Measurements from ENCODE around the gene SOWAHA.

SOWAHA gene

GRCh38 chr5:132826424-132827082 is 13.5 kb downstream of the SOWAHA start:
- no peak for DNase-seq (ENCODE audit: low spot score)

- no peak for DNase-seq (ENCODE audit: low spot score)
Observed at GRCh38 chr5:132827943-132828673, 15.0 kb downstream of the SOWAHA start.

GRCh38 chr5:132828846-132829494 is 15.9 kb downstream of the SOWAHA start:
- DNase-seq (ENCODE audit: low spot score), result no peak

- DNase-seq (ENCODE audit: low spot score), result peak; percentile 76
Observed at GRCh38 chr5:132829742-132830435, 16.8 kb downstream of the SOWAHA start.

GRCh38 chr5:132830436-132831094 is 17.5 kb downstream of the SOWAHA start, which contains the start of gene SHROOM1:
Gene SHROOM1 (minus strand): TSS chr5:132830647. CDS start chr5:132826140, 4,507 bp downstream.
- DNase-seq (ENCODE audit: low spot score), result peak; percentile 83

GRCh38 chr5:132831095-132831860 is 18.2 kb downstream of the SOWAHA start:
- no peak for DNase-seq (ENCODE audit: low spot score)

GRCh38 chr5:132832612-132833011 is 19.5 kb downstream of the SOWAHA start:
- no peak for DNase-seq (ENCODE audit: low spot score)

- DNase-seq (ENCODE audit: low spot score), result no peak
Observed at GRCh38 chr5:132834057-132834456, 21.0 kb downstream of the SOWAHA start.

GRCh38 chr5:132836852-132837251 is 23.8 kb downstream of the SOWAHA start:
- DNase-seq (ENCODE audit: low spot score), result no peak

- DNase-seq (ENCODE audit: low spot score), result peak; percentile 30
Observed at GRCh38 chr5:132837868-132838267, 24.8 kb downstream of the SOWAHA start.

- DNase-seq (ENCODE audit: low spot score), result no peak
Observed at GRCh38 chr5:132838516-132839282, 25.6 kb downstream of the SOWAHA start.

- peak; percentile 9 for DNase-seq (ENCODE audit: low spot score)
Observed at GRCh38 chr5:132839426-132840301, 26.6 kb downstream of the SOWAHA start.

GRCh38 chr5:132840313-132840712 is 27.2 kb downstream of the SOWAHA start:
- no peak for DNase-seq (ENCODE audit: low spot score)

- no peak for DNase-seq (ENCODE audit: low spot score)
Observed at GRCh38 chr5:132840896-132841295, 27.8 kb downstream of the SOWAHA start.

GRCh38 chr5:132841305-132841704 is 28.2 kb downstream of the SOWAHA start:
- DNase-seq (ENCODE audit: low spot score), result no peak

GRCh38 chr5:132848270-132848669 is 35.2 kb downstream of the SOWAHA start:
- no peak for DNase-seq (ENCODE audit: low spot score)

- no peak for DNase-seq (ENCODE audit: low spot score)
Observed at GRCh38 chr5:132849347-132849746, 36.2 kb downstream of the SOWAHA start.

- DNase-seq (ENCODE audit: low spot score), result peak; percentile 45
Observed at GRCh38 chr5:132850066-132850465, 37.0 kb downstream of the SOWAHA start.

- DNase-seq (ENCODE audit: low spot score), result no peak
Observed at GRCh38 chr5:132853323-132853722, 40.2 kb downstream of the SOWAHA start.
